ENCODE results near the gene ZNF491. TPM values are rescaled to one million over a fixed set of nuclear protein-coding genes. Genes with fewer than 3 reads are reported as not detected.
"Not testable (repeated sequence)": the region's sequence is repeated elsewhere in the genome, so short reads cannot be mapped to it uniquely, and the experiment has no call there.

ZNF491 gene
- total and polyA plus RNA-seq, 9 of the 15 experiments (the other 6 are each of a cell fraction or from before 2014, with no cell fraction given): 0.19 to 0.95 (median 0.39) TPM; not detected in 1

GRCh38 chr19:11835626-11836066 lies 37.3 kb downstream of the ZNF491 start (continued):
- TF ChIP-seq, protein P1, sequence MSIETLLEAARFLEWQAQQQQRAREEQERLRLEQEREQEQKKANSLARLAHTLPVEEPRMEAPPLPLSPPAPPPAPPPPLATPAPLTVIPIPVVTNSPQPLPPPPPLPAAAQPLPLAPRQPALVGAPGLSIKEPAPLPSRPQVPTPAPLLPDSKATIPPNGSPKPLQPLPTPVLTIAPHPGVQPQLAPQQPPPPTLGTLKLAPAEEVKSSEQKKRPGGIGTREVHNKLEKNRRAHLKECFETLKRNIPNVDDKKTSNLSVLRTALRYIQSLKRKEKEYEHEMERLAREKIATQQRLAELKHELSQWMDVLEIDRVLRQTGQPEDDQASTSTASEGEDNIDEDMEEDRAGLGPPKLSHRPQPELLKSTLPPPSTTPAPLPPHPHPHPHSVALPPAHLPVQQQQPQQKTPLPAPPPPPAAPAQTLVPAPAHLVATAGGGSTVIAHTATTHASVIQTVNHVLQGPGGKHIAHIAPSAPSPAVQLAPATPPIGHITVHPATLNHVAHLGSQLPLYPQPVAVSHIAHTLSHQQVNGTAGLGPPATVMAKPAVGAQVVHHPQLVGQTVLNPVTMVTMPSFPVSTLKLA (conservative IDR thresholded peaks at IDR 0.05): peak; percentile 25 to 36; a peak in 1 of 4 replicates
- TF ChIP-seq EHMT2 (IDR thresholded peaks at IDR 0.05) (0 out of 2 replicates have a peak, but pooled peaks have one; percentile 33), DPF2 (IDR thresholded peaks at IDR 0.05) (peak; percentile 63), NRF1 (conservative IDR thresholded peaks at IDR 0.05 in 1 of 2, IDR thresholded peaks at IDR 0.05 in 1 of 2) (0 out of 4 replicates have a peak, but pooled peaks of 1 of the 2 experiments have one; percentile 20), TBL1XR1 (IDR thresholded peaks at IDR 0.05; ENCODE audit: low read length in 2 of 2) (peak in 1 of 2 experiments; percentile 25; a peak in 1 of 4 replicates), CBFA2T2 (conservative IDR thresholded peaks at IDR 0.05) (peak; percentile 71), ZEB2 (IDR thresholded peaks at IDR 0.05) (peak; percentile 69; the same call in 1 of the 2 replicates), EP300 (IDR thresholded peaks at IDR 0.05; ENCODE audit: low read length) (peak; percentile 50; the same call in 1 of the 2 replicates), SOX6 (IDR thresholded peaks at IDR 0.05) (peak; percentile 84), CEBPB (tag; IDR thresholded peaks at IDR 0.05) (peak; percentile 77), GATA2 (CRISPR knock-in tag; IDR thresholded peaks at IDR 0.05) (peak; percentile 52), CHAMP1 (IDR thresholded peaks at IDR 0.05) (peak; percentile 18; the same call in 1 of the 2 replicates), CREM (IDR thresholded peaks at IDR 0.05; ENCODE audit: low read depth) (0 out of 2 replicates have a peak, but pooled peaks have one; percentile 19), TAL1 (IDR thresholded peaks at IDR 0.05) (peak; percentile 81), CEBPG (CRISPR knock-in tag; IDR thresholded peaks at IDR 0.05) (peak; percentile 84), CEBPG (tag; conservative IDR thresholded peaks at IDR 0.05 in 1 of 2, IDR thresholded peaks at IDR 0.05 in 1 of 2) (peak; percentile 19 to 88; a peak in 2 of 4 replicates)
- TF ChIP-seq, protein P2, sequence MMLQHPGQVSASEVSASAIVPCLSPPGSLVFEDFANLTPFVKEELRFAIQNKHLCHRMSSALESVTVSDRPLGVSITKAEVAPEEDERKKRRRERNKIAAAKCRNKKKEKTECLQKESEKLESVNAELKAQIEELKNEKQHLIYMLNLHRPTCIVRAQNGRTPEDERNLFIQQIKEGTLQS (IDR thresholded peaks at IDR 0.05): peak; percentile 71
- TF ChIP-seq, protein P2 (CRISPR knock-in tag; conservative IDR thresholded peaks at IDR 0.05): not testable (repeated sequence)
- TF ChIP-seq, protein P3, sequence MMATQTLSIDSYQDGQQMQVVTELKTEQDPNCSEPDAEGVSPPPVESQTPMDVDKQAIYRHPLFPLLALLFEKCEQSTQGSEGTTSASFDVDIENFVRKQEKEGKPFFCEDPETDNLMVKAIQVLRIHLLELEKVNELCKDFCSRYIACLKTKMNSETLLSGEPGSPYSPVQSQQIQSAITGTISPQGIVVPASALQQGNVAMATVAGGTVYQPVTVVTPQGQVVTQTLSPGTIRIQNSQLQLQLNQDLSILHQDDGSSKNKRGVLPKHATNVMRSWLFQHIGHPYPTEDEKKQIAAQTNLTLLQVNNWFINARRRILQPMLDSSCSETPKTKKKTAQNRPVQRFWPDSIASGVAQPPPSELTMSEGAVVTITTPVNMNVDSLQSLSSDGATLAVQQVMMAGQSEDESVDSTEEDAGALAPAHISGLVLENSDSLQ (IDR thresholded peaks at IDR 0.05): peak; percentile 62
- TF ChIP-seq, protein P4, sequence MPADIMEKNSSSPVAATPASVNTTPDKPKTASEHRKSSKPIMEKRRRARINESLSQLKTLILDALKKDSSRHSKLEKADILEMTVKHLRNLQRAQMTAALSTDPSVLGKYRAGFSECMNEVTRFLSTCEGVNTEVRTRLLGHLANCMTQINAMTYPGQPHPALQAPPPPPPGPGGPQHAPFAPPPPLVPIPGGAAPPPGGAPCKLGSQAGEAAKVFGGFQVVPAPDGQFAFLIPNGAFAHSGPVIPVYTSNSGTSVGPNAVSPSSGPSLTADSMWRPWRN (IDR thresholded peaks at IDR 0.05; ENCODE audit: low read depth): peak; percentile 26; the same call in 1 of the 2 replicates

Measured in K562 (cell line).